ENCODE measurements around the gene SH3GL2.

The SH3GL2 gene

GRCh38 chr9:17772223-17772622 lies 193.4 kb downstream of the SH3GL2 start:
- no peaks in the 10 kb centered on the region for H3K9me3 ChIP-seq
- no peak for TF ChIP-seq CTCF (IDR thresholded peaks at IDR 0.05)
- no peaks in the 10 kb centered on the region for H3K27me3 ChIP-seq
- intact Hi-C loops (cut with DNase I; ENCODE audit: low total_unique reads) = no loop called here
- no peak overlapping the region for H3K4me3 ChIP-seq
- H3K4me1 ChIP-seq = no peaks in the 10 kb centered on the region
- no peak for DNase-seq
- no peaks in the 10 kb centered on the region for H3K36me3 ChIP-seq
- H3K27ac ChIP-seq = no peak overlapping the region

DNA sequence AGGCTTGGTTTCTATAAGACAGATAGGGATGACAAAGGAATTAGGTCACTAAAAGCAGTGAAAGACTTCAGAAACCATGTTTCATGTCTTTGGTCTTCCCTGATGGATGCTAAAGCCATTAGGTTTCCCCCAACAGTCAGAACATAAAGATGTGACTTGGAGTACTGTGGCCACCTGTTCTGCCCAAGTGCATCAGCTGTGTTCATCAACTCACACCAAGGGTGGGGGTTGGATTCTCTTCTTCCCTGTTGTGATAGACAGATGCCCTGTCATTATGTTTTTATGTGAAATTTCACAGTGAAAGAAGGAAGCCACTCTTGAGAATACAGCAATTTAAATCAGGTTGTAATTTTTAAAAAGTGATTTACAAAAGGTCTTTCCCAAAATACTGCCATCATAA lies 196.8 kb downstream of the SH3GL2 start:
- no peaks in the 10 kb centered on the region for H3K4me1 ChIP-seq
- no peaks in the 10 kb centered on the region for H3K27me3 ChIP-seq
- H3K9me3 ChIP-seq = no peaks in the 10 kb centered on the region
- no peak overlapping the region for H3K27ac ChIP-seq
- DNase-seq = no peak
- TF ChIP-seq CTCF (IDR thresholded peaks at IDR 0.05) = no peak
- no peak overlapping the region for H3K4me3 ChIP-seq
- intact Hi-C loops (cut with DNase I; ENCODE audit: low total_unique reads) = no loop called here
- H3K36me3 ChIP-seq = no peaks in the 10 kb centered on the region

DNA sequence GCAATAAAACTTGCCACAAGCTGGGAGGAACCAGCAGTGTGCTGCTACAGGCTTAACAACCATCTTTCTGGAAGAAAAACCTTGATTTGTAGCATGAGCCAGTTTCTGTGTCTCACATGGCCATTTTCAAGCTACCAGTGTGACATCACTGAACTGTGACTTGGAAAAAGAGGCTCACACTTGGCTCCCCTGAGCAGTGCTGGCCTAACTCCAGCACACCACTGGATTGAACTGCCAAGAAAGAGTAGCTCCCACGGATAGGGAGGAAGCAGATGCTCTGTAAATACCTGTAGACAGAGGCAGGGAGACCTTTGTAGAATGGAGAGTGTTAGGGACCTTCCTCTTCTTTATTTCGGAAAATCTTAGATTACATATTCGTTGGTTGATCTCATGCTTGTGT lies 197.9 kb downstream of the SH3GL2 start:
- Histone ChIP-seq H3K36me3 (no peaks in the 10 kb centered on the region), H3K9me3 (no peaks in the 10 kb centered on the region), H3K4me3 (no peak overlapping the region), H3K27ac (no peak overlapping the region), H3K4me1 (no peaks in the 10 kb centered on the region), H3K27me3 (no peaks in the 10 kb centered on the region)
- no peak for DNase-seq
- intact Hi-C loops (cut with DNase I; ENCODE audit: low total_unique reads) = no loop called here
- no peak for TF ChIP-seq CTCF (IDR thresholded peaks at IDR 0.05)

DNA sequence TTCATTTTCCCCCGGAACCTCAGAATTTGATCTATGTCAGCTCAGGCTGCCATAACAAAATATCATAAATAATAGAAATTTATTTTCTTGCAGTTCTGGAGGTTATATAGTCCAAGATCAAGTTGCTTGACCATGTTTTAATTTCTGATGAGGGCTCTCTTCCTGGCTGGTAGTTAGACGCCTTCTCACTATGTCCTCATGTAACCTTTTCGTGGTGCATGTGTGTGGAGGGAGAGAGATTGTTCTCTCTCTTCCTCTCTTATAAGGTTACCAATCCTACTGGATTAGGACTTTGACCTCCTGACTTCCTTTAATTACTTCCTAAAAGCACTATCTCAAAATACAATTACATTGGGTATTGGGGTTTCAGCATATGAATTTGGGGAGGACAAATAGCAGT lies 198.6 kb downstream of the SH3GL2 start:
- intact Hi-C loops (cut with DNase I; ENCODE audit: low total_unique reads) = no loop called here
- H3K9me3 ChIP-seq = no peaks in the 10 kb centered on the region
- TF ChIP-seq CTCF (IDR thresholded peaks at IDR 0.05) = no peak
- no peaks in the 10 kb centered on the region for H3K27me3 ChIP-seq
- no peak for DNase-seq
- no peak overlapping the region for H3K27ac ChIP-seq
- no peak overlapping the region for H3K4me3 ChIP-seq
- no peaks in the 10 kb centered on the region for H3K4me1 ChIP-seq
- no peaks in the 10 kb centered on the region for H3K36me3 ChIP-seq

DNA sequence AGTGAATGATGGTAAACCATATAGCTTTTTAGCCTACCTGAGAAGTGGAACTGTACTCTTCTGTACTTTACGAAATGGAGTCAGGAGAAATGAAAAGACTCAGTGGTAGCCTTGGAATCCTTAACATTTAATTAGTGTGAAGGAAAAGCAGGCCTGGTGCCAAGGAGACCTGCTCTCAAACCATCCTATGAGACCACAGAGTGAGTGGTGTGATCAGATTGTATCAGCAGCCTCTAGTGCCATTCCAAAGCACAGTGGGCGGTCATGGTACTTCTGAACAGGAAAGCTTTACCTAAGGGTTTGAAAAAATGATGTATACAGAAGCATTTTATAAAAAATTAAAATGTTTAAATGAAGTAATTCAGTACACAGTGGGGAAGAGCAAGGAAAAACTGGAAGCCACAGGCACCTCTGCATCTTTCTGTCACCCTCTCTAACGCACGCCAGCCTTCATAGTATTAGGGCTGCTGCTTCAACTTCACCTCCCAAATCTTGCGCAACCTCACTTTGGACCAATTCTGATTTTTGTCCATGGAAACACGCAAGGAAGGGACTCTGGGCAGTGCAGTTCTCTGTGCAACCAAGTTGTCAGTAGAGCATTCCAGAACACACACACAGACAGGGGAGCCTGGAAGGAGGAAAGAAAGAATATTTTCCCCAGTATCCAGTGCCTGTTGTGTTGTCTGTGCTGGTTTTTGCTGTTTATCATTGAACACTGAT lies 203.7 kb downstream of the SH3GL2 start:
- Histone ChIP-seq H3K4me3 (no peak overlapping the region), H3K36me3 (no peaks in the 10 kb centered on the region), H3K4me1 (no peaks in the 10 kb centered on the region), H3K27me3 (no peaks in the 10 kb centered on the region), H3K9me3 (no peaks in the 10 kb centered on the region), H3K27ac (no peak overlapping the region)
- intact Hi-C loops (cut with DNase I; ENCODE audit: low total_unique reads) = no loop called here
- no peak for TF ChIP-seq CTCF (IDR thresholded peaks at IDR 0.05)
- peak in 1 of 2 donors; percentile 25 for DNase-seq

DNA sequence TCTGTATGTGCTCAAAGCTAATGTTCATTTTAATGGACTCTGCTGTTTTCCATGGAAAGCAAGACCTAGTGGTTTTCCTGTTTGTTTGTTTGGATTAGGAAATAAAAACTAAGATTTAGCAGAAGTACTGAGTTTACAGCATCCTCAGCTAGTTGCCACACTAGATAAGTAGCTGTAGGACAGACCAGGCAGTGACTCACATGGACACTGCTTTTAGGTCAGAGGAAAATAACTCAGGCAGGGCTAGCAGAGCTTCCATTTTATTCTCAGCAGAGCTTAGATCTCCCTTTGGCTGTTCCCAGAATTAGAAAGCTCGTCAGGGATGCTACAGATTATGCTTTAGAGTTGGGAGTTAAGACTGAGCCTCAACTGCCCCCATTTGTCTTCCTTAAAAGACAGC lies 204.4 kb downstream of the SH3GL2 start:
- Histone ChIP-seq H3K4me3 (no peak overlapping the region), H3K9me3 (no peaks in the 10 kb centered on the region), H3K27ac (no peak overlapping the region), H3K27me3 (no peaks in the 10 kb centered on the region), H3K36me3 (no peaks in the 10 kb centered on the region), H3K4me1 (no peaks in the 10 kb centered on the region)
- TF ChIP-seq CTCF (IDR thresholded peaks at IDR 0.05) = no peak
- DNase-seq = no peak
- intact Hi-C loops (cut with DNase I; ENCODE audit: low total_unique reads) = no loop called here
